MM.1S (cell line): Measurements from ENCODE around the gene GPSM1.

ENCODE experiments used
- DNase-seq: peaks from one replicate; pipeline ENCODE4 v3.0.0-alpha.2; 2015
- H2AFZ ChIP-seq: fragments of 300-600 bp; sonication (generic); 2 replicates; pipeline ENCODE4 v1.6.0; 2016; ENCODE audit warnings: antibody characterized with exemption, low read length
- H3F3A ChIP-seq: fragments of 300-600 bp; sonication (generic); 2 replicates; pipeline ENCODE4 v1.6.1; 2016; ENCODE audit warnings: mild to moderate bottlenecking, antibody characterized with exemption, low read length, moderate library complexity, mixed read lengths; ENCODE audit not compliant: insufficient read depth
- H3K27ac ChIP-seq: fragments of 300-600 bp; sonication (generic); 2 replicates; pipeline ENCODE4 v1.5.1; 2016; ENCODE audit warnings: mild to moderate bottlenecking, low read length
- H3K27me3 ChIP-seq: fragments of 300-600 bp; sonication (generic); replicated peaks from 2 replicates; pipeline ENCODE4 v1.6.0; 2016; ENCODE audit warnings: low read length; ENCODE audit not compliant: insufficient read depth
- H3K36me3 ChIP-seq: fragments of 300-600 bp; sonication (generic); replicated peaks from 2 replicates; pipeline ENCODE4 v1.6.1; 2016; ENCODE audit warnings: mild to moderate bottlenecking, low read length, mixed read lengths; ENCODE audit not compliant: insufficient read depth
- H3K4me1 ChIP-seq: fragments of 300-600 bp; sonication (generic); 2 replicates; pipeline ENCODE4 v1.6.1; 2016; ENCODE audit warnings: low read length, mixed read lengths
- H3K4me2 ChIP-seq: fragments of 300-600 bp; sonication (generic); 2 replicates; pipeline ENCODE4 v1.6.0; 2016; ENCODE audit warnings: low read depth, low read length
- H3K4me3 ChIP-seq: fragments of 300-600 bp; sonication (generic); 2 replicates; pipeline ENCODE4 v1.5.1; 2016; ENCODE audit warnings: low read length, mixed read lengths
- H3K79me2 ChIP-seq: fragments of 300-600 bp; sonication (generic); 2 replicates; pipeline ENCODE4 v1.6.1; 2016; ENCODE audit warnings: mixed run types, low read length, mixed read lengths
- H3K9ac ChIP-seq: fragments of 300-600 bp; sonication (generic); 2 replicates; pipeline ENCODE4 v1.6.1; 2016; ENCODE audit warnings: low read length, mixed read lengths
- H3K9me2 ChIP-seq: fragments of 300-600 bp; sonication (generic); replicated peaks from 2 replicates; pipeline ENCODE4 v1.6.1; 2016; ENCODE audit warnings: mild to moderate bottlenecking, low read length, mixed read lengths; ENCODE audit not compliant: insufficient read depth
- H3K9me3 ChIP-seq: fragments of 300-600 bp; sonication (generic); replicated peaks from 2 replicates; pipeline ENCODE4 v1.6.1; 2016; ENCODE audit warnings: mild to moderate bottlenecking, low read length, mixed read lengths; ENCODE audit not compliant: insufficient read depth
- H4K20me1 ChIP-seq: fragments of 300-600 bp; sonication (generic); 2 replicates; pipeline ENCODE4 v1.6.1; 2016; ENCODE audit warnings: mild to moderate bottlenecking, low read length, moderate library complexity, mixed read lengths; ENCODE audit not compliant: insufficient read depth
- CTCF ChIP-seq: fragments of 300-600 bp; sonication (generic); IDR thresholded peaks from 2 replicates; pipeline ENCODE4 v1.5.1; 2016; ENCODE audit warnings: antibody characterized with exemption, low read length, mixed read lengths
- EZH2 ChIP-seq: fragments of 300-600 bp; sonication (generic); optimal IDR thresholded peaks from 2 replicates; pipeline ENCODE3; 2017; ENCODE audit warnings: low read depth, mild to moderate bottlenecking, antibody characterized with exemption, low read length, mixed read lengths
- EZH2phosphoT487 ChIP-seq: fragments of 300-600 bp; sonication (generic); IDR thresholded peaks from 2 replicates; pipeline ENCODE4 v1.6.1; 2018; ENCODE audit warnings: antibody characterized with exemption, low read length

The GPSM1 gene

GRCh38 chr9:136363949-136364748 lies 36.8 kb downstream of the GPSM1 start:
- no peaks in the 10 kb centered on the region for H3K36me3 ChIP-seq

GRCh38 chr9:136364942-136365774 lies 37.8 kb downstream of the GPSM1 start:
- peaks cover 11% of the 10 kb centered on the region; the same call in 1 of the 2 replicates for H3K79me2 ChIP-seq
- H3K9me2 ChIP-seq, result no peaks in the 10 kb centered on the region
- no peak overlapping the region for H3K9ac ChIP-seq
- no peak for TF ChIP-seq CTCF
- TF ChIP-seq EZH2, result no peak
- TF ChIP-seq EZH2phosphoT487, result no peak
- H3K9me3 ChIP-seq, result no peaks in the 10 kb centered on the region
- DNase-seq, result no peak
- no peak overlapping the region for H3K4me2 ChIP-seq
- no peaks in the 10 kb centered on the region; the same call in 1 of the 2 replicates for H4K20me1 ChIP-seq
- peaks cover 5% of the 10 kb centered on the region for H3K4me1 ChIP-seq
- no peak overlapping the region for H2AFZ ChIP-seq
- H3K4me3 ChIP-seq, result no peak overlapping the region
- H3K36me3 ChIP-seq, result no peaks in the 10 kb centered on the region
- no peaks in the 10 kb centered on the region for H3F3A ChIP-seq
- H3K27me3 ChIP-seq, result peaks cover 26% of the 10 kb centered on the region
- H3K27ac ChIP-seq, result no peak overlapping the region

More at GRCh38 chr9:136363949-136364748, 36.8 kb downstream of the GPSM1 start:
- no peak for TF ChIP-seq EZH2
- TF ChIP-seq CTCF, result no peak
- TF ChIP-seq EZH2phosphoT487, result no peak
- Histone ChIP-seq H3K27ac (no peak overlapping the region), H3K4me3 (no peak overlapping the region), H3K9me2 (no peaks in the 10 kb centered on the region), H3F3A (no peaks in the 10 kb centered on the region), H3K27me3 (peaks cover 16% of the 10 kb centered on the region), H3K4me1 (peaks cover 5% of the 10 kb centered on the region), H3K4me2 (peak overlapping the region; percentile 45), H4K20me1 (no peaks in the 10 kb centered on the region; the same call in 1 of the 2 replicates), H3K9ac (no peak overlapping the region), H3K9me3 (no peaks in the 10 kb centered on the region), H2AFZ (0 out of 2 replicates have a peak overlapping the region, but pooled peaks have one; percentile 52), H3K79me2 (peaks cover 11% of the 10 kb centered on the region; the same call in 1 of the 2 replicates)
- peak; percentile 7 for DNase-seq

DNA sequence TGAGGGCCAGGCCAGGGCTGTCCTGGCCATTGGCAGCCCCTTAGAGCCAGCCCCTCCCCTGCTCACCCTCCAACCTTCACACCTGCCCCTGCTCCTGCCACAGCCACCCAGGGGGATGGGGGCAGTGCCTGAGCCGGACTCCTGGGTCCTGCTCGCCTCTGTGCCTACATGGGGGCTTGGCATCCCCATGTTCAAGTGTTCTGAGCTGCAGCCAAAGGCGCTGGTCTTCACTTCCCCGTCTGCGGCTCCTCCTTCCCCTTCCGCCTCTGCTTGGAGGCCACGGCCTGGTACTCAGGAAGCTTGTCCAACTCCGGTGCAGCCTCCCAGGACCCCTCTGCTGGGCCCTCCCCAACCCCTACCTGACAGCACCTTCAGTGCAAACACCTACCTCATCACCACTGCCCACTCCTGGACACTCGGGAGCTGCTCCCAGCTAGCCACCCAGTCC lies 38.5 kb downstream of the GPSM1 start:
- H3K27ac ChIP-seq, result no peak overlapping the region

More for the DNA sequence above, 38.5 kb downstream of the GPSM1 start:
- H3K9me2 ChIP-seq, result no peaks in the 10 kb centered on the region
- no peaks in the 10 kb centered on the region; the same call in 1 of the 2 replicates for H4K20me1 ChIP-seq
- no peak for DNase-seq
- H2AFZ ChIP-seq, result no peak overlapping the region
- peaks cover 28% of the 10 kb centered on the region for H3K27me3 ChIP-seq
- no peak overlapping the region for H3K4me3 ChIP-seq
- TF ChIP-seq EZH2, result no peak
- TF ChIP-seq EZH2phosphoT487, result no peak
- no peak for TF ChIP-seq CTCF
- peaks cover 5% of the 10 kb centered on the region for H3K4me1 ChIP-seq
- no peak overlapping the region for H3K4me2 ChIP-seq
- H3K9ac ChIP-seq, result no peak overlapping the region
- no peaks in the 10 kb centered on the region for H3F3A ChIP-seq
- H3K36me3 ChIP-seq, result no peaks in the 10 kb centered on the region
- H3K79me2 ChIP-seq, result peaks cover 11% of the 10 kb centered on the region; the same call in 1 of the 2 replicates
- no peaks in the 10 kb centered on the region for H3K9me3 ChIP-seq
